AML-193 (cell line): Measurements from ENCODE around the gene USP19.

Experiments used
- DNase-seq, 2 experiments: peaks; one replicate each; lab custom pipeline; 2025; lab: John Stamatoyannopoulos, UW

USP19 gene, protein sequence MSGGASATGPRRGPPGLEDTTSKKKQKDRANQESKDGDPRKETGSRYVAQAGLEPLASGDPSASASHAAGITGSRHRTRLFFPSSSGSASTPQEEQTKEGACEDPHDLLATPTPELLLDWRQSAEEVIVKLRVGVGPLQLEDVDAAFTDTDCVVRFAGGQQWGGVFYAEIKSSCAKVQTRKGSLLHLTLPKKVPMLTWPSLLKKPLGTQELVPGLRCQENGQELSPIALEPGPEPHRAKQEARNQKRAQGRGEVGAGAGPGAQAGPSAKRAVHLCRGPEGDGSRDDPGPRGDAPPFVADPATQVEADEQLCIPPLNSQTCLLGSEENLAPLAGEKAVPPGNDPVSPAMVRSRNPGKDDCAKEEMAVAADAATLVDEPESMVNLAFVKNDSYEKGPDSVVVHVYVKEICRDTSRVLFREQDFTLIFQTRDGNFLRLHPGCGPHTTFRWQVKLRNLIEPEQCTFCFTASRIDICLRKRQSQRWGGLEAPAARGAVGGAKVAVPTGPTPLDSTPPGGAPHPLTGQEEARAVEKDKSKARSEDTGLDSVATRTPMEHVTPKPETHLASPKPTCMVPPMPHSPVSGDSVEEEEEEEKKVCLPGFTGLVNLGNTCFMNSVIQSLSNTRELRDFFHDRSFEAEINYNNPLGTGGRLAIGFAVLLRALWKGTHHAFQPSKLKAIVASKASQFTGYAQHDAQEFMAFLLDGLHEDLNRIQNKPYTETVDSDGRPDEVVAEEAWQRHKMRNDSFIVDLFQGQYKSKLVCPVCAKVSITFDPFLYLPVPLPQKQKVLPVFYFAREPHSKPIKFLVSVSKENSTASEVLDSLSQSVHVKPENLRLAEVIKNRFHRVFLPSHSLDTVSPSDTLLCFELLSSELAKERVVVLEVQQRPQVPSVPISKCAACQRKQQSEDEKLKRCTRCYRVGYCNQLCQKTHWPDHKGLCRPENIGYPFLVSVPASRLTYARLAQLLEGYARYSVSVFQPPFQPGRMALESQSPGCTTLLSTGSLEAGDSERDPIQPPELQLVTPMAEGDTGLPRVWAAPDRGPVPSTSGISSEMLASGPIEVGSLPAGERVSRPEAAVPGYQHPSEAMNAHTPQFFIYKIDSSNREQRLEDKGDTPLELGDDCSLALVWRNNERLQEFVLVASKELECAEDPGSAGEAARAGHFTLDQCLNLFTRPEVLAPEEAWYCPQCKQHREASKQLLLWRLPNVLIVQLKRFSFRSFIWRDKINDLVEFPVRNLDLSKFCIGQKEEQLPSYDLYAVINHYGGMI (N-terminal part only)

DNA sequence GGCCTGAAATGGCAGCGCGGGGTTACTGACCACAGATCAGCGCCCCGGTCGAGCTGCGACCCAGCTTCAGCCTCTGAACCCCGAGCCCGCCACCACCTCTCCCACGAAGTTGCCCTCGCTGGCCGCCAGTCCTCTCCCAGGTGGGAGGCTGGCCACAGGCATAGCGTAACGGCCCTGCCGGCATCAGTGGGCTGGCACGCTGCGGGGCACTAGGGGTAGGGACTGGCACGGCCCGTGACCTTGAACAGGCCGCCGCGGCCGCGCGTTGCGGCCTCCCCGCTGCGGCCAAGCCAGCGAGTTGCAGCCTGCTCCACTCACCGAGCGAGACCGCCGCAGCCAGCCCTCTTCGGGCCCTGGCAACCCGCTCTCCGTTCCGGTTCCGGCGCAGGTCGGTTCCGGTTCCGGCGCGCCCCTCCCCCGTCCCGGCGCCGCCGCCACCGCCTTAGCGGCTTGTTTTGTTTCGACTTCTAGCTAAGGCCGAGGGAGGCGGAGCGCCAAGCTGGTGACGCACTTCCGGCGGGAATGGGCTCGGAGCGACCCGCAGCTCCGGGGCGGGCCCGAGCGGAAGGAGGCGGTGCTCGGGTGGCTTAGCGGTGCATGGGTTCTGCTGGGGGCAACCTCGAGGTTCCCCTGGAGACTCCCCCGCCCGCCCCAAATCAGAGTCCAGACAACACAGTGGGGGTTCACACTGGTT lies at the start of gene USP19:
USP19 (minus strand) TSS at position 386 of the 694 bp plus-strand sequence. CDS start 1,678 bp downstream, outside the sequence.
- peak; percentile 77 to 88 for DNase-seq

DNA sequence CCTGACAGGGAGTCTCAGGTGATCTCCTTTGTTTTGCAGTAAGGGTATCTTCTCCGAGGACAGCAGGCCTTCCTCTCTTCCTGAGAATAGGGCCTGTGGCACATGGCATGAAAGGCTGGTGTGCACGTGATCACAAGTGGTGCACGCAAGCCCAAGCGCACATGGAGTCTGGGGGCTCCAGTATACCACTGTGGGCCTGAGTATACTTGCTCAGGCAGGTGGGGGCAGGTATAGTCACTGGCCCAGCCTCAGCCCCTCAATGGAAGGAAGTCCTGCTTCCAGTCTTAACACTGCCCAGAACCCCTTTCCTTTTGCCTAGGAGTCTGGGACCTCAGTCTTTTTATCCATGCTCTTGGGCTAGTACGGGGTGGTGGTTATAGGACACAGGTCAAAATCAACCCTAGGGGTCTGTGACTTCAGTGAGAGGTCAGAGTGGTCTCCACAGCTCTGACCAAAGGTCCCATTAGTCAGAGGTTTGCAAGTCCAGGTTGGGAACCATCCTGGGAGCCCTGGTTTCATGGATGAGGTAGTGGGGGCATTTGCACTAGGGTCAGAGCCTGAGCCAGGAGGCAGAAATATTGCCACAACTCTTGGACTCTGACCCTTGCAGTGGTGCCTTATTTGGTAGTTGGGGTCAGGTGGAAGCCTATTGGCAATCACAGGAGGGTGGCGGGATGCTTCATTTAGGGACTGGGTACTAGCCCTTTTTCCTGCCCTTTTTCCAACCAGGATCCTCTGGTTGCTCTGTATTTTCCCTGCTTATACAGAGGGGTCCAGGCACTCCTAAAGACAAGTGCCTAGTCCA lies 46.3 kb upstream of the USP19 start:
- DNase-seq = no peak

- DNase-seq = peak; percentile 69 to 71
These were observed 45.4 kb upstream of the USP19 start, which contains the start of gene CCDC71 for GRCh38 chr3:49165771-49166751. CCDC71 (minus strand) TSS chr3:49166331; CDS start chr3:49164208, 2,123 bp downstream.

DNA sequence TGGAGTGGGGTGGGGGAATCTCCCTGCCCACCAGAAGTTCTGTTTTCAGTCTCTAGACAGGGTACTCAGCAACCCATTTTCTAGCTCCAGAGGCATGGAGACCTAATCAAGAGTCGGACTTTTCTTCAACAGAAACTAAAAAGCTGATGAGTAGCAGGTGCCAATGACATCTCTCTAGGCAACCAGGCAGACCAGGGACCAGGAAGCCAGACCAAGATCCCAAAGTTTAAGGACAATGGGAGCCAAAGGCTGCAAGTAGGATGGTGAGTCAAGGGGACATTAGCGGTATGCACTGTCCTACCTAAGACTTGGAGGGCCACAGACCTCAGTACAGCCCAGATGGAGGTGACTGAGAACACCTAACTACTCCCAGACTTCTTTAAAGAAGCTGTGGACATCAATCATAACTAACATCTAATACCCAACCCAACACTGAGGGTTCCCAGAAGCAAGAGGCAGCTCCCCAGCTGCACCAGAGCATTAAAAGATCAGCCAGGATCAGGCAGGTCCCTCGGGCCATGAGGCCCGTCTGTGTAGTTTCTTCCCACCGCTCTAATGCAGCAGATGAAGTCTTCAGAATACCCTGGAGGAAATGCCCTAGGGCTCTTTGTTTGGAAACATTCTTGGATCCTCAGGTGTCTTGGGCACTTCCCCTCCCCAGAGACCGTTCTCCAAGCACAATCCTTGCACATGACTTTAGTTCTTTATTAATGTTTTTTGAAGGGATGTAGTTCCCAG lies 44.5 kb upstream of the USP19 start:
- DNase-seq = no peak

- no peak for DNase-seq
These were observed 43.0 kb upstream of the USP19 start for GRCh38 chr3:49163609-49164008.

DNA sequence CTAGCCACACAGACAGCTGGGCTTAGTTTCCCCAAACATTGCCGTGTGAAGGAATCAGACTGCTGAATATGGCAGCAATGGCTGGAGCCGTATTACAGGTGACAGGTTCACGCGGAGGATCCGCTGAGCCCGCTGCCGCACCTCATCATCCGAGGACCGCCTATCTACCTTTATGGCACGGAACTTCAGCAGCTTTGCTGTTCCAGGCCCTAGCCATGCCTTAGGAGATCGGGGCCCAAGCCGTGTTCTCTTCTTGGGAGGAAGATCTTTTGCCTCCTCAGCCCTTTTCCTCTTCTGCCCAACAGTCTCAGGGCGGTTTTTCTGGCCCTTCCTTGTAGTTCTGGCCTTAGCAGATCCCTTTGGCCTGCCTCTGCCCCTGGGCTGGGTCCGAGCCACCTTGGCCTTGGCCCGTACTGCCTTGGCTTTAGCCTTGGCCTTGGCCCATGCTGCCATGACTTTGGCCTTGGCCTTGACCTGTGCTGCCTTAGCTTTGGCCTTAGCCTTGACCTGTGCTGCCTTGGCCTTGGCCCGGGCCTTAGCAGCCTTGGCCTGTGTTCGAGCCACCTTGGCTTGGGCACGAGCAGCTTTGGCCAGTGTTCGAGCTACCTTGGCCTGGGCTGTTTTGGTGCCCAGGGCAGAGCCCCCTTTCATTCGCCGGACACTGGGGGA lies 42.3 kb upstream of the USP19 start:
- DNase-seq = no peak

GRCh38 chr3:49161808-49162530 lies 41.3 kb upstream of the USP19 start:
- DNase-seq = peak in 1 of 2 experiments; percentile 25

DNA sequence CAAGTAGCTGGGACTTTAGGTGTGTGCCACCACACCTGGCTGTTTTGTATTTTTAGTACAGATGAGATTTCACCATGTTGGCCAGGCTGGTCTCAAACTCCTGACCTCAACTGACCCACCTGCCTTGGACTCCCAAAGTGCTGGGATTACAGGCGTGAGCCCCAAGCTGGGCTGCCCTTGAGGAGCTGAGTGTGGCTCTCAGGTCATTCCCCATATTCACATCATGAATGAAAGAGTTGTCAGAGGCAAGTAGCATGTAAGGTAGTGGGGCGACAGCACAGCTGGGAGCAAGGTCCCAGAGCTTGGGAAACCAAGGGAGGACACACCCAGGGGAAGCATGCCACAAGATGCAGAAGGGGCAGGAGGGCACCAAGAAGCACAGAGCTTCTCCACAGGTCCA lies 40.6 kb upstream of the USP19 start:
- no peak for DNase-seq

DNA sequence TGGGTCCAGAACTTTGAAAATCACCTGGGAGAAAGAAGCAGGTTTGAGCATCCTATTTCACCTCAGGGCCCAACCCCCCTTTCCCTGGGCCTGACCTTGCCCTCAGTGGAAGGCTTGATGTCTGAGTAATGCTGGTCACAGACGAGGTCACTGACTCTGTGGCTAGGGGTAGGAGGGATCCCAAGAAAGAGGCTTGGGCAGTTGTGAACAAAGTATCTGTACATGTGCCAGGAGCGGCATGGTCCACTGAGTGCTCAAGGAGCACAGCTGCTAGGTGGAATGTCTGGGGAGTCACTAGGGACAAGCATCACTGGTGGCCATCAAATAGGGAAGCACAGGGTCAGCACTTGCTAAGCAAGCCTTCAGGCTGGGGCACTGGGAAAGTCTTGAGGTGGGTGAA lies 38.2 kb upstream of the USP19 start:
- DNase-seq = no peak

- DNase-seq = peak; percentile 68 to 70
These were observed 37.6 kb upstream of the USP19 start for GRCh38 chr3:49158103-49158709.

DNA sequence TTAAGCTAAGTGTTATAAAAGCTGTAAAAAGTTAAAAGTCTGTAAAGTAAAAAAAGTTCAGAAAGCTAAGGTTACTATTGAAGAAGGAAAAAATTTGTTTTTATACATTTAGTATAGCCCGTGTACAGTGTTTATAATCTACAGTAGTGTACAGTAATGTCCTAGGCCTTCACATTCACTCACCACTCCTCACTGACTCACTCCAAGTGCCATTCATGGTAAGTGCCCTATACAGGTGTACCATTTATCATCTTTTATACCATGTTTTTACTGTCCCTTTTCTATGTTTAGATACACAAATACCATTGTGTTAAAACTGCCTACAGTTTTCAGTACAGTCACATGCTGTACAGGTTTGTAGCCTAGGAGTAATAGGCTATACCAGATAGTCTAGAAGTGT lies 36.7 kb upstream of the USP19 start:
- DNase-seq = no peak

DNA sequence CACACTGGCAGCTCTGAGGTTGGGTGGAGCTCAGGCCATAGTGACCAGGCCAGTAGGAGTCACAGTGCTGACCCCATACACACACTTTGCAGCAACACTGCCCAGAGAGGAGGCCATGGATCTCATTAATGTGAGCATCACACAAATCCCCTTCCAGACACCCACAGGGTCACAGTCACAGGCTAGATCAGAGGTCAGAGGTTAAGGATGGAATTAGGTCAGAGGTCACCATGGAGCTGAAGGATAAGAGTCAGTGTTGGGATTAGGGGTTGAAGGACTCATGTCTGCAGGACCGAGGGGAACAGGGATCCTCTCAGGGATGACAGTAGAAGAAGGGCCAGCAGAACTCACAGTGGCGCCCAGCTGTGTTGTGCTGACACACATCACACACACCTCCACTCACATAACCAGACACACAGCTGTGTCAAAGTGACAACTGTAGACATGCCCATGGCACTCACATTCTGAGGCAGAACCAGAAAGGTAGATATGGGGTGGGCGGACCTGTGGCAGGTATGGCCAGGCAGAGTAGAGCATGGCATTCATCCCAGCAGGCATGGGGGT lies 32.8 kb upstream of the USP19 start:
- no peak for DNase-seq

DNA sequence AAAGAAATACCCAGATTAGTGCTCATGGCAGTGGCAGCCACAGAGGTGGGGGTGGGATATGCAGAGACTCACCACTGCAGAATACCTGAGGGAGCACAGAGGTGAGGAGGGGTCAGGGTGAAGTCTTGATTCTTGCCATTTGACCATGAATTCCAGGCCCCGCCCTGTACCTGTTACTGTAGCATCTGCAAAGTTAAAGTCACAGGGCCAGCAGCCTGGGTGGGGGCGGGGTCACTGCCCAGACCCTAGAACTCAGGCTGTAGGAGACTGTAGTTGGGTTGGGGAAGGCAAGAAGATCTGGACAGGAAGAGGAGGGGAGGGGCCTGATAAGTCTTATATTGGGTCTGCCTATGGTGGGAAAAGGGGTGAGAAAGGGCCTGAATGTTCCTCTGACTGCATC lies 31.0 kb upstream of the USP19 start:
- DNase-seq = no peak

GRCh38 chr3:49148159-49148558 lies 27.5 kb upstream of the USP19 start:
- DNase-seq = no peak

GRCh38 chr3:49140080-49140479 lies 19.5 kb upstream of the USP19 start:
- DNase-seq = no peak

- DNase-seq = no peak
These were observed 14.9 kb upstream of the USP19 start for GRCh38 chr3:49135499-49135898.
